HL-60 (cell line): ENCODE data around the gene SHROOM3.

Experiments
- DNase-seq, 2 experiments: peaks; one replicate each; pipeline ENCODE4 v3.0.0-alpha.2; 2010 to 2020; ENCODE audit warnings: low read depth in 1 of 2, low spot score in 1 of 2
- H3K27ac ChIP-seq: fragments of 250-450 bp; sonication (Bioruptor Pico); replicated peaks from 2 replicates; pipeline ENCODE4 v1.5.1; 2020; ENCODE audit warnings: mild to moderate bottlenecking, moderate library complexity
- H3K27me3 ChIP-seq: fragments of 250-450 bp; sonication (Bioruptor Pico); 2 replicates; pipeline ENCODE4 v1.5.1; 2021; ENCODE audit warnings: mild to moderate bottlenecking, moderate library complexity; ENCODE audit not compliant: insufficient read depth, poor library complexity, severe bottlenecking
- H3K4me3 ChIP-seq: replicated peaks from 2 replicates; pipeline ENCODE4 v1.5.1; 2011; ENCODE audit warnings: mild to moderate bottlenecking, control low read depth, low read length; ENCODE audit not compliant: insufficient read depth
- CTCF ChIP-seq: IDR thresholded peaks from one replicate; pipeline ENCODE4 v1.5.1; 2011; ENCODE audit warnings: low read length, control low read depth, inconsistent platforms; ENCODE audit not compliant: insufficient read depth
- GABPA ChIP-seq: IDR thresholded peaks from 2 replicates; pipeline ENCODE4 v1.6.1; 2012; ENCODE audit warnings: low read depth
- POLR2AphosphoS5 ChIP-seq: IDR thresholded peaks from 2 replicates; pipeline ENCODE4 v1.6.1; 2012; ENCODE audit warnings: low read depth
- REST ChIP-seq: IDR thresholded peaks from 2 replicates; pipeline ENCODE4 v1.6.1; 2012; ENCODE audit warnings: low read depth; ENCODE audit not compliant: insufficient replicate concordance
- SPI1 ChIP-seq: IDR thresholded peaks from 2 replicates; pipeline ENCODE4 v1.6.1; 2012; ENCODE audit warnings: low read depth, mild to moderate bottlenecking, borderline replicate concordance

The SHROOM3 gene

GRCh38 chr4:76666944-76667532, 232.0 kb downstream of the SHROOM3 start:
- DNase-seq: no peak
- no peak for TF ChIP-seq CTCF
- no peak for TF ChIP-seq POLR2AphosphoS5
- TF ChIP-seq GABPA: no peak
- TF ChIP-seq REST: no peak
- TF ChIP-seq SPI1: no peak
- H3K27ac ChIP-seq: no peak overlapping the region
- no peak overlapping the region for H3K4me3 ChIP-seq
- H3K27me3 ChIP-seq: no peaks in the 10 kb centered on the region

GRCh38 chr4:76670631-76671030, 235.6 kb downstream of the SHROOM3 start:
- no peak for TF ChIP-seq POLR2AphosphoS5
- TF ChIP-seq REST: no peak
- TF ChIP-seq SPI1: no peak
- no peak for TF ChIP-seq CTCF
- no peak for TF ChIP-seq GABPA
- Histone ChIP-seq H3K27me3 (no peaks in the 10 kb centered on the region), H3K4me3 (no peak overlapping the region), H3K27ac (no peak overlapping the region)
- DNase-seq: no peak

- TF ChIP-seq POLR2AphosphoS5: no peak
- no peak for TF ChIP-seq GABPA
- no peak for TF ChIP-seq REST
- TF ChIP-seq SPI1: no peak
- TF ChIP-seq CTCF: no peak
- H3K4me3 ChIP-seq: no peak overlapping the region
- no peaks in the 10 kb centered on the region for H3K27me3 ChIP-seq
- no peak for DNase-seq
- H3K27ac ChIP-seq: no peak overlapping the region
These were observed 238.3 kb downstream of the SHROOM3 start for GRCh38 chr4:76673362-76673761.
